ENCODE data around the gene PTPRT.

The PTPRT gene

DNA sequence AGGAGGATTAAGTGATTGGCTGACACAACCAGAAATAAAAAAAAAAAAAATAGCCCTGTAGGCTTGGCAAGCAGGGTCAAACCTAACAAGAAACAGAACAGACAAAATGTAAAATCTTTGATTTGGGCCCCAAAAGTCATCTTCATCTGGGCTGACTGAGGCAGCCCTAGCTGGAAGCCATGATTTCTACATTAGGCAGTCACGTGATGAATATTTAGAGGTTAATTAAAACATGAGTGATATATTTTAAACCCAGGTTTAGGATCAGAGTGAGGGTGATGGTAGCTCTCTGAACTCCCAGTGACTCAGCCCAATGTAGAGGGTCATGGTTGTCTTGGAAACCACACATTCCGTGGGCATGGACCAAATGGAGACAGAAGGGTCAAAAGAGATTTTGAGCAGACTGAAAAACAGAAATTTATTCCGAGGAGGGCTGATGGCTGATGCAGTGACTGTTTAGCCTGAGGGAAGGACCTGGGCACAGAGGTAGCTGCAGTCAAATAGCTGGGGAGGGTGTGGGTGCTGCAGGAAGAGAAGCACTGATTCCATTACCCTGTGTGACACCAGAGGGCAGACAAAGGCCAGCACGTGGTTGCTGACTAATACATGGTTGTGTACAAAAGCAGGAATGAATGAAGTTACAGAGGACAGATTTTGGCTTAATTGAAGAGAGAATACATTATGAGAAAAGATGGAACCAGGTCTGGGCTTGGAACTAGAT is 998.4 kb downstream of the PTPRT start:
- no peak for DNase-seq (ENCODE audit: low read depth)

DNA sequence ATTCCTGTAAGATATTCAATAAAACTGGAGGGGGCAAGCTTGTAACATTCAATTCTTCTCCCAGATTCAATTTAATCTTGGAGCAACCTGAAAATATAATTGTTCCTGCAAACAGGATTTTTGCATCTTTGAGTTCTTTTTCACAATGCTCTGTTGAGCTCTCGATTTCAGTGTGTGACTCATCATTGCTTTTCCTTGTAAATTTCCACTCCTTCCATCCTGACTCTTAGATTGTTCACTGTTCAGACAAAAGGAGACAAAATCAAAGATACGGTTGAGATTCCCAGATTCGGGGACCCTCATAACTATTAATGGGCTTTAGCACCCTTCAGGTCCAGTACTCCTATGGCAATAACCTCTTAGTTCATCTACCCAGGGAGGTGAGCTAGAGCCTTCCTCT is 999.6 kb downstream of the PTPRT start:
- no peak for DNase-seq (ENCODE audit: low read depth)

DNA sequence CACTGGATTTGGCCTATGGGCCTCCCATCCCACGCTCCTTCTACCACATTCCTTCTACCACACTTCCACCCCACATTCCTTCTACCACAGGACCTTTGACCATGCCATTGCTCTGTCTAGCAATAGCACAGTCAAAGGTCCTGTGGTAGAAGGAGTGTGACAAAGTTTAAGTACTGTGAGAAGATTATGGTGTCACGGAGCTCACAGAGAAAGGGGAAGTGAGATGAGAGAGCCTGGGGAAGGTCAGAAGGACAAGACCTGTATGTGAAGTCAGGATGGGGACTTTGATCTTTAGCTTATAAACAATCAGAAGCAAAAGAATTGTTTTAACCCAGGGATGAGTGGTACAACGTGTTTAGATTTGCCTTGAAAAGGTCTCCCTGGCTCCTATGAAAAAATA is 1003.4 kb downstream of the PTPRT start:
- no peak for DNase-seq (ENCODE audit: low read depth)

DNA sequence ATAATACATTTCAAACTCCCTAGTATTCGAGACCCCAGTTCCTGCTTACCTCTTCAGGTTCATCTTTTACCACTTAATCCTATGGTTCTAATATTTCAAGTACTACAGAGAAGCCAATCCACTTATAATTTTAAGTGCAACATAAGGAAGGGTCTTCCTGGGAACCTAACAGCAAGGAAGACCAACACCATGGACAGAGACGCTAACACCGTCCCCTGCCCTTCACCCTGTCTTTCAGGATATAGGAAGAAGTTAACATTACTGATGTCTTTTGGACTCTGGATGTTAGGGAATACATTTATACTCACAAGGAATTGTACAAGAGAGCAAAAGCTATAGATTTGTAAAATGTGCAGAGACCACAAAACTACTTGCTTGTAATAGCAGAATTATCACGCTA is 1006.6 kb downstream of the PTPRT start:
- DNase-seq (ENCODE audit: low read depth) = no peak

GRCh38 chr20:42181064-42181463 is 1008.6 kb downstream of the PTPRT start:
- no peak for DNase-seq (ENCODE audit: low read depth)

DNA sequence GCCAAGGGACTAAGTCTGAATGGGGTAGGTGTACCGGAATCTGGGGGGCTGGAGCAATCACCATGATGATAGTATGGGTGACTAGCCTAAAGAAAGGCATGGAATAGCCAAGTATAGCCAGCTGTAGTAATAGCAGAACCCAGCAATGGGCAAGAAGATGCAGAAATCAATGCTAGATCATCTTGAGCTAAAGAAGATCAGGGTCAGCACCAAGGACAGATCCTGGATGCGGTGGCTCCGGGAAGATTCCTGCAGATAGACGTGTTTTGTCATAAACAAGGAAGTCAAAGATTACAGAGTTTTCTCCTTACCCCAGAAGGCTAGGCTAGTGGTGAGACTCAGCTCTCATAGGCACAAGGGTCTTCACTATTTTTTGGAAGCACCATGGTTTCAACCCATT is 1009.9 kb downstream of the PTPRT start:
- DNase-seq (ENCODE audit: low read depth) = no peak

DNA sequence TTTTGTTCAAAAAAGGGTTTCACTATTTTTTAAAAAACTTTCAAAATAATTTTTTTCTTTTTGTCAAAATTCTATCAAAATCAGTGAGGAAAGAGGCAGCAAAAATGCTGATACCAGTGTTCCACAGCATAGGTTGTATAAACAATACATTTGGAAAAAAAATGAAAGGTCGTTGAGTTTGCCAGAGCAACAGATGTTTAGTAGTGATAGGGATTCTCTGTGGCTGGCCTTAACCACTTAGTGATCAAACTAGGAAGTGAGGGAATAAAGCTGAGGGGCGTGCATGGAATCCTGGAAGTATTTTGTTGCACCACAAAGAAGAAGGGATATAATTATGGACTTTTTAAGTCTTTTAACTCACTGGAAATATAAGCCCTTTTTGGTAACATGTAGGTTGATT is 1016.3 kb downstream of the PTPRT start:
- no peak for DNase-seq (ENCODE audit: low read depth)

DNA sequence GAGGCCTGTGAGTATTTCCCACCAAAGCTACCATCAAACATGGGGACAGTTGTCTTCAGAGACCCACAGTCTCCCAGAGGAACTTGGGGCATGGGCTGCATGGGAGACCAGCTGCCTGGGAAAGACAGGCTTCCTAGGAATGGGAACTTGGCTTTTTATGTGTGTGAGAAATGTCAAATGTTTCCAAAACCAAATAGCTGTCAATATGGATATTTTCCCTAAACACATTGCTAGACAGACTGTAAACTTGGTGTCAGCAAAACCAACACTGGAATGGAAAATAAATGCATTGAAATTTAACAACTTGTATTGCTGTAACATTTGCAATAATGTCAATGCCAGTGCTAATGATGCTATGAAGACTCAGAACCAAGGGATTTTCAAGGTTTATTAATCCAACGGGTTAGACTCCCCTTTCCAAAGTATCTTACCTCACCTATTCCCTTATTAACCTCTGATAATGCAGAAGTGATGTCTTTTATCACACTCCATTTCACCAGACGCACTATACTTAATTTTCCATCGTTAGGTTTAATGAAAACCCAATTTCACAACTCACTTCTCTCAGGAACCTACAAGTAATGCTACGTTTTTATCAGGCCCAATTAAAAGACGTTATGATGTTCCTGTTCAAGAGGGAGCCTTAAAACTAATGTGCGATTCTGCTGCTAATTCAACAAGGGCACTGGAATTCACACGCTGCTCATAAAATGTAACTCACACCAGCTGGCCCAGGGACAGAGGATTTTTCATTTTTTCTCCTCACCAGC is 1025.4 kb downstream of the PTPRT start:
- DNase-seq (ENCODE audit: low read depth) = no peak

GRCh38 chr20:42161228-42161829 is 1028.4 kb downstream of the PTPRT start:
- no peak for DNase-seq (ENCODE audit: low read depth)

DNA sequence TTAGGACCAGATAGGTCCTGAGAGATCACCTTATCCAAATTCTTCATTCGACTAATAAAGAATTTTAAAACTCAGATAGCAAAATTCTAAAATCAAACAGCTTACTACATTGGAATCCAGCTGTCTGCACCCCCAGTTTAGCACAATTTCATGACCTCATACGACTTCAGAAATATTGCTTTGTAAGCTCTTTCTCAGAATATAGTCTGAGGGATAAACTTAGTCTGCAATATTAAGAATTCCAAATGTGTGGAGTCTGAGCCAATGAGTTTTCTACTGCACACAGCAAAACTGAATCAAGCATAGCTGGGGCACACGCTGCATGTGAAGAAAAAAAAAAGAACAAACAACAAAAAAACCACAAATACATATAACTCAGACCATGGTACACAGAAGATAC is 1029.9 kb downstream of the PTPRT start:
- no peak for DNase-seq (ENCODE audit: low read depth)

- no peak for DNase-seq (ENCODE audit: low read depth)
These were observed 1031.4 kb downstream of the PTPRT start for GRCh38 chr20:42158272-42158671.

DNA sequence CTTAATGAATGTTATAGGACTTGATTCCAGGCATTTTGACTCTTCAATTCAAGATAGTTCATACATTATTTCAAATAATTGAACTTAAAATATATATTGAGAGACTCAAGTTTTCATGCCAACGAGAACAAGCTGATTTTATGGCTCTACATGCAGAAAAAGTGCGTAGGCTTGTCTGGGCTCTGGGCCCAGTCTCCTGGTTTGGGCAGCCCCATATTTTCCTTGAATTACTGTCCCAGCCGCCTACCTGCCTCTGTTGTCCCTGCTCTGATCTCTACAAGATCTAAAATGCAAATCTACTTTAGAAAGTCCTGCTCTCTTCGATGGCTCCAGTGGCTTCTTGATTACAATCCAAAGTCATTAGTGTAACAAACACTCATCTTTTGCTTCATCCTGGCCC is 1034.1 kb downstream of the PTPRT start:
- DNase-seq (ENCODE audit: low read depth) = no peak

- no peak for DNase-seq (ENCODE audit: low read depth)
These were observed 1037.1 kb downstream of the PTPRT start for GRCh38 chr20:42152575-42152974.

- no peak for DNase-seq (ENCODE audit: low read depth)
These were observed 1039.5 kb downstream of the PTPRT start for GRCh38 chr20:42150230-42150629.

GRCh38 chr20:42138729-42139128 is 1051.0 kb downstream of the PTPRT start:
- DNase-seq (ENCODE audit: low read depth) = no peak

GRCh38 chr20:42134265-42135098 is 1055.2 kb downstream of the PTPRT start:
- DNase-seq (ENCODE audit: low read depth) = no peak

GRCh38 chr20:42130810-42131596 is 1058.7 kb downstream of the PTPRT start:
- DNase-seq (ENCODE audit: low read depth) = no peak

DNA sequence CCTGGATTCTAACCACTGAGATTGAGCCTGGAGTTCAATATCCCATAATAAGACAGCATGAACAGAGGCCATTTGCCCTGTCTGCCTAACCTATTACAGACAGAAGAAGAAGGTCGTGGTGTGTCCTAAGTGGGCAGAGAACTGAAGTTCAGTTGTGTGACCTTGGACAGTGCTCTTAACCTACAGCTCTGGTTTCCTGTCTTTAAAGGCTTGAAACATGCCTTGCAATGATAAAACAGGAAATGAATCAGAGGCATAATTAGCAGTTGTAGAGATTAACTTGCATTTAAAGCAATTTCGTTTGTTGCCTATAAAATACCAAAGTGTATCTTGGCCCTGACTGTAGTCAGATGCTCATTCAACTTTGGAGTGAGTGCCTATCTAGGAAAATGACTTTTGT is 1064.3 kb downstream of the PTPRT start:
- DNase-seq (ENCODE audit: low read depth) = no peak

- no peak for DNase-seq (ENCODE audit: low read depth)
These were observed 1065.7 kb downstream of the PTPRT start for GRCh38 chr20:42123981-42124473.

DNA sequence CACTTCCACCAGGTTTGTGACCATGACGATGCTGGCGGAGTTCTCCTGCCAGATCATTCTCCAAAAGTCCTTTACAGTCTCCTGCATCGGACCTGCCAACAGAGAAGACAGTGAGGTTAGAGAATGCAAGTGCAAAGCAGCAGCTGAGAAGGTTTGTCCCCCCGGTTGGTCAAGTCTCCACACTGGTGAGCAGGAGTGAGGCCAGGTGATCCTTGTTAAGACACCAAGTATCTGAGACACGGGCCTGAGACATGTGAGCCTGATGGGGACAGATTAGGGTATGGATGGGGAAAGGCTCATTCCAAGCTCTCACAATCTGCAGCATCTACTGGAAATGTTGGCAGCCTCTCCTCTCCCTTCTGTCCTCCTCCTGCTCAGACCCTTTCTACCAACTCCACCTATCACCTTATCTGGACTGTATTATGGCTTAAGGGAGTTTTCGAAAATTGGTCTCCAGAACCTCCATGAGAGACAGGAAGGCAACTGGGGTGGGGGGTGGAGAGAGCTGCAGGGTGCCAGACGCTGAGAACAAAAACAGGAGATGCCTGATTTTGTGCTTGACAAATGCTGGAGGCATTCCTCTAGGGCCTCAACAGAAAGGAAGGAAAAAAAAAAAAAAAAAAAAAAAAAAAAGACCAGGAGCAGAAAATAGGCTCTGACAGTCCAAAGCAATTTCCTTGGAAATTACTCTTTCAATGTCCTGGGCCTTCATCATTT is 1071.1 kb downstream of the PTPRT start:
- no peak for DNase-seq (ENCODE audit: low read depth)

DNA sequence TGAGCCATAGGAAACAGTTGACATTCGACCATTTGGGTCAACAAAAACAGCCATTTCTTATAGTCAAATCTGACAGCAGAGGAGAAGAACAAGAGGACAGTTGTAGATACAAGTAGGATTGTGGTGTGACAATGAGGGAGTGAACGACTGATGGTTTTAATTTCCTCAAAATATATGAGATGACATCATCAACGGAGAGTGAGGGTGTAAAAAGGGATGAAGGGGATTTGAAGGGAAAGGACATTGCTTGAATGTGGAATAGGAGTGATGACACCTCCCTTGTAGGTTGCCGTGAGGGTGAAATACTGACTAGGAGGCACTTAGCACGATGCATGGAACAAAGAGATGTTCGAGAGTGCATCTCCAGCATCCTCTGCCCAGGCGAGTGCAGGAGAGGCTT is 1071.7 kb downstream of the PTPRT start:
- no peak for DNase-seq (ENCODE audit: low read depth)
